Loucy (cell line): Measurements from ENCODE around the gene PLEKHB2.

ENCODE experiments used
- H2AFZ ChIP-seq: fragments of 200-600 bp; sonication (generic); 2 replicates; pipeline ENCODE4 v1.6.0; 2016; ENCODE audit warnings: antibody characterized with exemption, mild to moderate bottlenecking, low read length, moderate library complexity
- H3F3A ChIP-seq: fragments of 200-600 bp; 2 replicates; pipeline ENCODE4 v1.6.0; 2016; ENCODE audit warnings: antibody characterized with exemption, low read depth, mild to moderate bottlenecking
- H3K27me3 ChIP-seq: fragments of 200-600 bp; sonication (generic); 2 replicates; pipeline ENCODE4 v1.6.1; 2014; ENCODE audit warnings: low read length, mild to moderate bottlenecking; ENCODE audit not compliant: insufficient read depth, poor library complexity, severe bottlenecking
- H3K36me3 ChIP-seq: fragments of 200-600 bp; sonication (generic); 2 replicates; pipeline ENCODE4 v1.6.1; 2016; ENCODE audit warnings: low read length; ENCODE audit not compliant: insufficient read depth
- H3K4me1 ChIP-seq: fragments of 200-600 bp; sonication (generic); 2 replicates; pipeline ENCODE4 v1.5.1; 2014; ENCODE audit warnings: low read length, mild to moderate bottlenecking; ENCODE audit not compliant: insufficient read depth, poor library complexity, severe bottlenecking
- H3K4me2 ChIP-seq: fragments of 200-600 bp; sonication (generic); 2 replicates; pipeline ENCODE4 v1.6.0; 2014; ENCODE audit warnings: antibody characterized with exemption, low read length, low read depth, mild to moderate bottlenecking; ENCODE audit not compliant: poor library complexity, severe bottlenecking
- H3K4me3 ChIP-seq: fragments of 200-600 bp; sonication (generic); 2 replicates; pipeline ENCODE4 v1.5.1; 2014; ENCODE audit warnings: low read length, mild to moderate bottlenecking, mixed read lengths; ENCODE audit not compliant: poor library complexity, severe bottlenecking
- H3K79me2 ChIP-seq: fragments of 200-600 bp; sonication (generic); 2 replicates; pipeline ENCODE4 v1.6.1; 2014; ENCODE audit warnings: low read length; ENCODE audit not compliant: insufficient read depth
- H3K9ac ChIP-seq: fragments of 200-600 bp; sonication (generic); 2 replicates; pipeline ENCODE4 v1.6.0; 2014; ENCODE audit warnings: mild to moderate bottlenecking, low read depth, low read length, moderate library complexity; ENCODE audit not compliant: poor library complexity, severe bottlenecking
- H3K9me2 ChIP-seq: fragments of 200-600 bp; sonication (generic); replicated peaks from 2 replicates; pipeline ENCODE4 v1.6.1; 2016; ENCODE audit warnings: low read depth, low read length, mixed read lengths
- H3K9me3 ChIP-seq: fragments of 200-600 bp; sonication (generic); 2 replicates; pipeline ENCODE4 v1.6.1; 2014; ENCODE audit warnings: mild to moderate bottlenecking, antibody characterized with exemption, low read length, low read depth; ENCODE audit not compliant: insufficient read depth
- H4K20me1 ChIP-seq: fragments of 200-600 bp; sonication (generic); 2 replicates; pipeline ENCODE4 v1.6.0; 2014; ENCODE audit warnings: antibody characterized with exemption, low read length, mild to moderate bottlenecking; ENCODE audit not compliant: insufficient read depth, poor library complexity, severe bottlenecking
- CTCF ChIP-seq: fragments of 200-600 bp; sonication (generic); conservative IDR thresholded peaks from 2 replicates; pipeline ENCODE4 v1.5.1; 2014; ENCODE audit warnings: mild to moderate bottlenecking, antibody characterized with exemption, low read length
- EZH2phosphoT487 ChIP-seq: fragments of 200-600 bp; IDR thresholded peaks from 2 replicates; pipeline ENCODE4 v1.6.1; 2018; ENCODE audit warnings: antibody characterized with exemption, mild to moderate bottlenecking, moderate library complexity, borderline replicate concordance

PLEKHB2 gene

GRCh38 chr2:131093006-131093695 is 12.0 kb upstream of the PLEKHB2 start, which contains the start of gene FAM168B:
FAM168B (minus strand) TSS chr2:131093460; CDS start chr2:131082646, 10,814 bp downstream.
- Histone ChIP-seq H3K4me2 (peak within 1 kb of the TSS; percentile 74), H3K4me3 (peak within 1 kb of the TSS; percentile 94), H2AFZ (peak within 1 kb of the TSS; percentile 99), H3K27me3 (no peaks in the 10 kb centered on the region), H3K9me3 (no peaks in the 10 kb centered on the region), H3K36me3 (peaks cover 3% of the 10 kb centered on the region; the same call in 1 of the 2 replicates), H3K9ac (peak within 1 kb of the TSS; percentile 87), H3K9me2 (no peaks in the 10 kb centered on the region), H3F3A (no peaks in the 10 kb centered on the region), H3K4me1 (peaks cover 14% of the 10 kb centered on the region), H3K79me2 (peaks cover 51% of the 10 kb centered on the region), H4K20me1 (peaks cover 45% of the 10 kb centered on the region)
- TF ChIP-seq CTCF (no peak), EZH2phosphoT487 (no peak)

- Histone ChIP-seq H3K9ac (peak overlapping the region; percentile 87), H3F3A (no peaks in the 10 kb centered on the region), H3K9me3 (no peaks in the 10 kb centered on the region), H3K36me3 (no peaks in the 10 kb centered on the region), H4K20me1 (peaks cover 38% of the 10 kb centered on the region), H3K9me2 (no peaks in the 10 kb centered on the region), H3K4me2 (peak overlapping the region; percentile 56), H3K27me3 (no peaks in the 10 kb centered on the region), H3K4me3 (peak overlapping the region; percentile 94), H3K4me1 (peaks cover 7% of the 10 kb centered on the region), H3K79me2 (peaks cover 44% of the 10 kb centered on the region), H2AFZ (peak overlapping the region; percentile 99)
- TF ChIP-seq CTCF = no peak
- TF ChIP-seq EZH2phosphoT487 = no peak
Measured at GRCh38 chr2:131093696-131094462, 11.3 kb upstream of the PLEKHB2 start.

GRCh38 chr2:131094463-131095281 is 10.5 kb upstream of the PLEKHB2 start:
- Histone ChIP-seq H3K79me2 (peaks cover 36% of the 10 kb centered on the region), H3K4me2 (peak overlapping the region; percentile 56), H3K9ac (peak overlapping the region; percentile 87), H3F3A (no peaks in the 10 kb centered on the region), H3K36me3 (no peaks in the 10 kb centered on the region), H3K4me1 (peaks cover 7% of the 10 kb centered on the region), H3K27me3 (no peaks in the 10 kb centered on the region), H4K20me1 (peaks cover 32% of the 10 kb centered on the region), H3K9me3 (no peaks in the 10 kb centered on the region), H2AFZ (no peak overlapping the region), H3K4me3 (peak overlapping the region; percentile 94), H3K9me2 (no peaks in the 10 kb centered on the region)
- TF ChIP-seq CTCF = no peak
- no peak for TF ChIP-seq EZH2phosphoT487
